Measurements from ENCODE around the gene SHISA9. TPM values are rescaled to one million over a fixed set of nuclear protein-coding genes. Genes with fewer than 3 reads are reported as not detected.

The SHISA9 gene
- polyA plus RNA-seq, 3 donors = 0.01 TPM; not detected in 2

DNA sequence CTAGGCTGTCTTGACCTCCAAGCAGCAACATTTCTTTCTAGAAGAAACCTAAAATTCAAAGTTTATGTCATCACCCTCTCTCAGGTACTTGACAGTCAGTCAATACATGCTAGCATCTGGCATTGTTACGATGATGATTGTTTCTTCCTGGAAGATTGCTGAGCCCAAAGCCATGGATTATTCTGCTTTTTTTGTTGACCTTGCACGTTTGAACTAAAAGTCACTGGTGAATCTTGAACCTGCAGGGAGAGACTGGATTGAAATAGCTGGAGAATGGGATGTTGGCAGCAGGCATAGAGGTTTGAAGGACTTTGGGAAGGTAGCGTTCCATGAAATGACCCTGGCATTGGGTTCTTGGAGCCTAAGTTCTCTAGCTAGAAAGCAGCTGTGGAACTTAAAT lies 42.9 kb downstream of the SHISA9 start:
- Histone ChIP-seq H3K4me3 (replicated peaks in 1 of 3; ENCODE audit: low read depth in 2 of 3, low read length in 3 of 3) (no peak overlapping the region), H3K9ac (ENCODE audit: insufficient read depth, low read length, poor library complexity, severe bottlenecking) (no peak overlapping the region), H2AFZ (ENCODE audit: insufficient read depth, low read depth, low read length, poor library complexity, severe bottlenecking) (no peak overlapping the region), H3K27me3 (ENCODE audit: control insufficient read depth in 2 of 2, insufficient read depth in 2 of 2, low read length in 2 of 2) (no peaks in the 10 kb centered on the region), H4K20me1 (ENCODE audit: insufficient read depth, low read length) (no peaks in the 10 kb centered on the region), H3K79me2 (ENCODE audit: insufficient read depth, low read length) (no peaks in the 10 kb centered on the region), H3K4me1 (ENCODE audit: control insufficient read depth in 1 of 2, insufficient read depth in 2 of 2, low read length in 2 of 2) (no peaks in the 10 kb centered on the region), H3K4me2 (replicated peaks; ENCODE audit: extremely low read depth, low read length, poor library complexity, severe bottlenecking) (no peak overlapping the region), H3K36me3 (replicated peaks in 1 of 2; ENCODE audit: control insufficient read depth in 1 of 2, insufficient read depth in 2 of 2, low read length in 2 of 2) (no peaks in the 10 kb centered on the region), H3K9me3 (replicated peaks in 1 of 2; ENCODE audit: control insufficient read depth in 1 of 2, insufficient read depth in 1 of 2, low read length in 2 of 2) (no peaks in the 10 kb centered on the region), H3K27ac (ENCODE audit: low read depth in 1 of 2, low read length in 2 of 2) (no peak overlapping the region)
- intact Hi-C loops (cut with micrococcal nuclease) = no loop called here
- Mint-ChIP-seq H3K27me3 (ENCODE audit: low read depth in 3 of 3) (peaks cover 0 to 3% (median 2%) of the 10 kb centered on the region in 3 donors), H3K4me1 (no peaks in the 10 kb centered on the region), H3K9me3 (peaks cover 0 to 10% (median 5%) of the 10 kb centered on the region in 7 donors), H3K4me3 (no peak overlapping the region), H3K36me3 (no peaks in the 10 kb centered on the region), H3K27ac (no peak overlapping the region)
- DNase-seq = no peak
- TF ChIP-seq, protein P1, sequence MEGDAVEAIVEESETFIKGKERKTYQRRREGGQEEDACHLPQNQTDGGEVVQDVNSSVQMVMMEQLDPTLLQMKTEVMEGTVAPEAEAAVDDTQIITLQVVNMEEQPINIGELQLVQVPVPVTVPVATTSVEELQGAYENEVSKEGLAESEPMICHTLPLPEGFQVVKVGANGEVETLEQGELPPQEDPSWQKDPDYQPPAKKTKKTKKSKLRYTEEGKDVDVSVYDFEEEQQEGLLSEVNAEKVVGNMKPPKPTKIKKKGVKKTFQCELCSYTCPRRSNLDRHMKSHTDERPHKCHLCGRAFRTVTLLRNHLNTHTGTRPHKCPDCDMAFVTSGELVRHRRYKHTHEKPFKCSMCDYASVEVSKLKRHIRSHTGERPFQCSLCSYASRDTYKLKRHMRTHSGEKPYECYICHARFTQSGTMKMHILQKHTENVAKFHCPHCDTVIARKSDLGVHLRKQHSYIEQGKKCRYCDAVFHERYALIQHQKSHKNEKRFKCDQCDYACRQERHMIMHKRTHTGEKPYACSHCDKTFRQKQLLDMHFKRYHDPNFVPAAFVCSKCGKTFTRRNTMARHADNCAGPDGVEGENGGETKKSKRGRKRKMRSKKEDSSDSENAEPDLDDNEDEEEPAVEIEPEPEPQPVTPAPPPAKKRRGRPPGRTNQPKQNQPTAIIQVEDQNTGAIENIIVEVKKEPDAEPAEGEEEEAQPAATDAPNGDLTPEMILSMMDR (IDR thresholded peaks at IDR 0.05) = no peak
- 84% methylated on average over 2 of the region's 3 CpGs for WGBS (ENCODE audit: insufficient coverage)

DNA sequence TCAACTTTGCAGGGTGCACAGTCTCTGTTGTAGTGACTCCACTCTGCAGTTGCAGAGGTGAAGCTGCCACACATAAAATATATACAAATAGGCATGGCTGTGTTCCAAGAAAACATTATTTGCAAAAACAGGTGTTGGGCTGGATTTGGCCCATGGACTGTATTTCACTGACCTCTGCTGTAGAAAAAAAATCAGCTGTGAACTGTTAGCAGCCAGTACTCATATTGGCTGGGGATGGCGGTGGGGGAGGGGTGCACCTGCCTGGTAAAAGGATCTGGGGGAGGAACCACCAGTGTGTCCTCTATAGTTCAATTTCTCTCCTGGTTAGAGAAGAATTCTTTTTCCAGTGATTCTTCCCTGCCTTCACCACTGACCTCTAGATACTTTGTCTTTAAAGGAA lies 50.0 kb downstream of the SHISA9 start:
- H3K27me3 Mint-ChIP-seq (ENCODE audit: low read depth in 3 of 3) = peaks cover 0 to 1% (median 0%) of the 10 kb centered on the region in 3 donors
- H3K36me3 Mint-ChIP-seq = no peaks in the 10 kb centered on the region
- Histone ChIP-seq H3K27me3 (ENCODE audit: control insufficient read depth in 2 of 2, insufficient read depth in 2 of 2, low read length in 2 of 2) (no peaks in the 10 kb centered on the region), H3K4me1 (ENCODE audit: control insufficient read depth in 1 of 2, insufficient read depth in 2 of 2, low read length in 2 of 2) (no peaks in the 10 kb centered on the region), H3K4me2 (replicated peaks; ENCODE audit: extremely low read depth, low read length, poor library complexity, severe bottlenecking) (no peak overlapping the region), H3K36me3 (replicated peaks in 1 of 2; ENCODE audit: control insufficient read depth in 1 of 2, insufficient read depth in 2 of 2, low read length in 2 of 2) (no peaks in the 10 kb centered on the region), H3K27ac (ENCODE audit: low read depth in 1 of 2, low read length in 2 of 2) (no peak overlapping the region), H3K9me3 (replicated peaks in 1 of 2; ENCODE audit: control insufficient read depth in 1 of 2, insufficient read depth in 1 of 2, low read length in 2 of 2) (no peaks in the 10 kb centered on the region), H3K9ac (ENCODE audit: insufficient read depth, low read length, poor library complexity, severe bottlenecking) (no peak overlapping the region), H3K4me3 (replicated peaks in 1 of 3; ENCODE audit: low read depth in 2 of 3, low read length in 3 of 3) (no peak overlapping the region), H2AFZ (ENCODE audit: insufficient read depth, low read depth, low read length, poor library complexity, severe bottlenecking) (no peak overlapping the region), H4K20me1 (ENCODE audit: insufficient read depth, low read length) (no peaks in the 10 kb centered on the region), H3K79me2 (ENCODE audit: insufficient read depth, low read length) (no peaks in the 10 kb centered on the region)
- DNase-seq = no peak
- H3K4me3 Mint-ChIP-seq = no peak overlapping the region
- TF ChIP-seq, protein P1 (IDR thresholded peaks at IDR 0.05) = no peak
- no peak overlapping the region for H3K27ac Mint-ChIP-seq
- WGBS (ENCODE audit: insufficient coverage) = no CpG with 5 or more reads among the region's 1 CpG
- peaks cover 1 to 11% (median 6%) of the 10 kb centered on the region in 7 donors for H3K9me3 Mint-ChIP-seq
- no peaks in the 10 kb centered on the region for H3K4me1 Mint-ChIP-seq
- intact Hi-C loops (cut with micrococcal nuclease) = no loop called here

All from CD14-positive monocyte (primary cell).